ENCODE data around the gene NAA38.
"Not testable (repeated sequence)": the region's sequence is repeated elsewhere in the genome, so short reads cannot be mapped to it uniquely, and the experiment has no call there.

NAA38 gene

GRCh38 chr17:7880076-7880868, 22.9 kb upstream of the NAA38 start:
- 92% methylated on average over 3 of the region's 3 CpGs for WGBS
- H3K9me3 ChIP-seq (ENCODE audit: insufficient read depth, low read depth, low read length) = no peaks in the 10 kb centered on the region
- peaks cover 14% of the 10 kb centered on the region; the same call in 1 of the 2 replicates for H3K4me1 ChIP-seq (ENCODE audit: insufficient read depth, low read length)
- H3K27ac ChIP-seq (ENCODE audit: low read depth, low read length) = no peak overlapping the region
- no peaks in the 10 kb centered on the region for H3K27me3 ChIP-seq (ENCODE audit: insufficient read depth, low read length)
- H3K9ac ChIP-seq (ENCODE audit: low read depth, low read length) = no peak overlapping the region
- H3K4me3 ChIP-seq (ENCODE audit: low read length) = no peak overlapping the region
- H3K36me3 ChIP-seq (ENCODE audit: insufficient read depth, low read length) = peaks cover 22% of the 10 kb centered on the region

- no peak overlapping the region for H3K9ac ChIP-seq (ENCODE audit: low read depth, low read length)
- H3K4me1 ChIP-seq (ENCODE audit: insufficient read depth, low read length) = peaks cover 6% of the 10 kb centered on the region; the same call in 1 of the 2 replicates
- no peaks in the 10 kb centered on the region for H3K9me3 ChIP-seq (ENCODE audit: insufficient read depth, low read depth, low read length)
- H3K4me3 ChIP-seq (ENCODE audit: low read length) = no peak overlapping the region
- no peak overlapping the region for H3K27ac ChIP-seq (ENCODE audit: low read depth, low read length)
- WGBS = 95% methylated on average over 7 of the region's 7 CpGs
- H3K27me3 ChIP-seq (ENCODE audit: insufficient read depth, low read length) = no peaks in the 10 kb centered on the region
- H3K36me3 ChIP-seq (ENCODE audit: insufficient read depth, low read length) = peaks cover 22% of the 10 kb centered on the region
Measured at GRCh38 chr17:7878234-7878633, 20.9 kb upstream of the NAA38 start.

- WGBS = 98% methylated on average over 1 of the region's 2 CpGs
- Histone ChIP-seq H3K36me3 (ENCODE audit: insufficient read depth, low read length) (peaks cover 20% of the 10 kb centered on the region), H3K4me1 (ENCODE audit: insufficient read depth, low read length) (no peaks in the 10 kb centered on the region), H3K9ac (ENCODE audit: low read depth, low read length) (no peak overlapping the region), H3K27me3 (ENCODE audit: insufficient read depth, low read length) (no peaks in the 10 kb centered on the region), H3K9me3 (ENCODE audit: insufficient read depth, low read depth, low read length) (no peaks in the 10 kb centered on the region), H3K27ac (ENCODE audit: low read depth, low read length) (no peak overlapping the region), H3K4me3 (ENCODE audit: low read length) (no peak overlapping the region)
Measured at GRCh38 chr17:7875804-7876370, 18.5 kb upstream of the NAA38 start.

- H3K27me3 ChIP-seq (ENCODE audit: insufficient read depth, low read length) = no peaks in the 10 kb centered on the region
- no peaks in the 10 kb centered on the region for H3K4me1 ChIP-seq (ENCODE audit: insufficient read depth, low read length)
- 79% methylated on average over 4 of the region's 4 CpGs for WGBS
- peaks cover 6% of the 10 kb centered on the region for H3K36me3 ChIP-seq (ENCODE audit: insufficient read depth, low read length)
- no peak overlapping the region for H3K4me3 ChIP-seq (ENCODE audit: low read length)
- H3K27ac ChIP-seq (ENCODE audit: low read depth, low read length) = no peak overlapping the region
- H3K9me3 ChIP-seq (ENCODE audit: insufficient read depth, low read depth, low read length) = no peaks in the 10 kb centered on the region
- H3K9ac ChIP-seq (ENCODE audit: low read depth, low read length) = no peak overlapping the region
Measured at GRCh38 chr17:7873051-7873450, 15.7 kb upstream of the NAA38 start.

- Histone ChIP-seq H3K36me3 (ENCODE audit: insufficient read depth, low read length) (peaks cover 6% of the 10 kb centered on the region; the same call in 1 of the 2 replicates), H3K9ac (ENCODE audit: low read depth, low read length) (no peak overlapping the region), H3K4me3 (ENCODE audit: low read length) (no peak overlapping the region), H3K4me1 (ENCODE audit: insufficient read depth, low read length) (peaks cover 4% of the 10 kb centered on the region; the same call in 1 of the 2 replicates), H3K27me3 (ENCODE audit: insufficient read depth, low read length) (no peaks in the 10 kb centered on the region), H3K27ac (ENCODE audit: low read depth, low read length) (no peak overlapping the region), H3K9me3 (ENCODE audit: insufficient read depth, low read depth, low read length) (no peaks in the 10 kb centered on the region)
- 91% methylated on average over 5 of the region's 5 CpGs for WGBS
Measured at GRCh38 chr17:7867881-7868329, 10.5 kb upstream of the NAA38 start.

- no peaks in the 10 kb centered on the region for H3K9me3 ChIP-seq (ENCODE audit: insufficient read depth, low read depth, low read length)
- WGBS = 94% methylated on average over 5 of the region's 5 CpGs
- H3K4me3 ChIP-seq (ENCODE audit: low read length) = no peak overlapping the region
- peaks cover 6% of the 10 kb centered on the region; the same call in 1 of the 2 replicates for H3K4me1 ChIP-seq (ENCODE audit: insufficient read depth, low read length)
- H3K27me3 ChIP-seq (ENCODE audit: insufficient read depth, low read length) = no peaks in the 10 kb centered on the region
- H3K27ac ChIP-seq (ENCODE audit: low read depth, low read length) = no peak overlapping the region
- H3K36me3 ChIP-seq (ENCODE audit: insufficient read depth, low read length) = peaks cover 13% of the 10 kb centered on the region; the same call in 1 of the 2 replicates
- no peak overlapping the region for H3K9ac ChIP-seq (ENCODE audit: low read depth, low read length)
Measured at GRCh38 chr17:7864995-7865650, 7.8 kb upstream of the NAA38 start.

GRCh38 chr17:7864384-7864783, 7.0 kb upstream of the NAA38 start:
- not testable (repeated sequence) for H3K9ac ChIP-seq (ENCODE audit: low read depth, low read length); H3K27me3 ChIP-seq (ENCODE audit: insufficient read depth, low read length); H3K4me3 ChIP-seq (ENCODE audit: low read length); H3K4me1 ChIP-seq (ENCODE audit: insufficient read depth, low read length); H3K9me3 ChIP-seq (ENCODE audit: insufficient read depth, low read depth, low read length); H3K27ac ChIP-seq (ENCODE audit: low read depth, low read length)
- H3K36me3 ChIP-seq (ENCODE audit: insufficient read depth, low read length) = peaks cover 13% of the 10 kb centered on the region; the same call in 1 of the 2 replicates
- 84% methylated on average over 5 of the region's 5 CpGs for WGBS

- no peak overlapping the region for H3K27ac ChIP-seq (ENCODE audit: low read depth, low read length)
- H3K27me3 ChIP-seq (ENCODE audit: insufficient read depth, low read length) = no peaks in the 10 kb centered on the region
- H3K9ac ChIP-seq (ENCODE audit: low read depth, low read length) = no peak overlapping the region
- WGBS = 31% methylated on average over 2 of the region's 3 CpGs
- no peaks in the 10 kb centered on the region for H3K9me3 ChIP-seq (ENCODE audit: insufficient read depth, low read depth, low read length)
- H3K36me3 ChIP-seq (ENCODE audit: insufficient read depth, low read length) = peaks cover 13% of the 10 kb centered on the region; the same call in 1 of the 2 replicates
- peaks cover 12% of the 10 kb centered on the region; the same call in 1 of the 2 replicates for H3K4me1 ChIP-seq (ENCODE audit: insufficient read depth, low read length)
- no peak overlapping the region for H3K4me3 ChIP-seq (ENCODE audit: low read length)
Measured at GRCh38 chr17:7862692-7863437, 5.5 kb upstream of the NAA38 start.

GRCh38 chr17:7859028-7859427, 1.7 kb upstream of the NAA38 start:
- Histone ChIP-seq H3K27ac (ENCODE audit: low read depth, low read length) (no peak overlapping the region), H3K4me3 (ENCODE audit: low read length) (peak overlapping the region; percentile 72)

GRCh38 chr17:7858522-7858810, 1.1 kb upstream of the NAA38 start:
- H3K4me3 ChIP-seq (ENCODE audit: low read length) = peak overlapping the region; percentile 72
- peaks cover 9% of the 10 kb centered on the region; the same call in 1 of the 2 replicates for H3K36me3 ChIP-seq (ENCODE audit: insufficient read depth, low read length)
- WGBS = 7% methylated on average over 20 of the region's 20 CpGs
- H3K4me1 ChIP-seq (ENCODE audit: insufficient read depth, low read length) = peaks cover 18% of the 10 kb centered on the region
- no peaks in the 10 kb centered on the region for H3K9me3 ChIP-seq (ENCODE audit: insufficient read depth, low read depth, low read length)
- H3K27me3 ChIP-seq (ENCODE audit: insufficient read depth, low read length) = peaks cover 32% of the 10 kb centered on the region
- H3K27ac ChIP-seq (ENCODE audit: low read depth, low read length) = peak overlapping the region; percentile 90; the same call in 1 of the 2 replicates
- peak overlapping the region; percentile 95 for H3K9ac ChIP-seq (ENCODE audit: low read depth, low read length)

More at GRCh38 chr17:7859028-7859427, 1.7 kb upstream of the NAA38 start:
- 86% methylated on average over 7 of the region's 8 CpGs for WGBS
- Histone ChIP-seq H3K36me3 (ENCODE audit: insufficient read depth, low read length) (peaks cover 13% of the 10 kb centered on the region; the same call in 1 of the 2 replicates), H3K4me1 (ENCODE audit: insufficient read depth, low read length) (peaks cover 18% of the 10 kb centered on the region), H3K9me3 (ENCODE audit: insufficient read depth, low read depth, low read length) (no peaks in the 10 kb centered on the region), H3K9ac (ENCODE audit: low read depth, low read length) (peak overlapping the region; percentile 95), H3K27me3 (ENCODE audit: insufficient read depth, low read length) (peaks cover 26% of the 10 kb centered on the region)

Data from HUES64 (cell line).